GM11168 (cell line): Measurements from ENCODE around the gene FAAP20.

ENCODE experiments used
- in situ Hi-C: fragments of 300-500 bp; cut with MboI; formaldehyde crosslinking; loops from one replicate; pipeline ENCODE4 v1.12.0; 2022; ENCODE audit warnings: low sequenced_read_pairs; ENCODE audit not compliant: unreplicated experiment

Gene FAAP20

DNA sequence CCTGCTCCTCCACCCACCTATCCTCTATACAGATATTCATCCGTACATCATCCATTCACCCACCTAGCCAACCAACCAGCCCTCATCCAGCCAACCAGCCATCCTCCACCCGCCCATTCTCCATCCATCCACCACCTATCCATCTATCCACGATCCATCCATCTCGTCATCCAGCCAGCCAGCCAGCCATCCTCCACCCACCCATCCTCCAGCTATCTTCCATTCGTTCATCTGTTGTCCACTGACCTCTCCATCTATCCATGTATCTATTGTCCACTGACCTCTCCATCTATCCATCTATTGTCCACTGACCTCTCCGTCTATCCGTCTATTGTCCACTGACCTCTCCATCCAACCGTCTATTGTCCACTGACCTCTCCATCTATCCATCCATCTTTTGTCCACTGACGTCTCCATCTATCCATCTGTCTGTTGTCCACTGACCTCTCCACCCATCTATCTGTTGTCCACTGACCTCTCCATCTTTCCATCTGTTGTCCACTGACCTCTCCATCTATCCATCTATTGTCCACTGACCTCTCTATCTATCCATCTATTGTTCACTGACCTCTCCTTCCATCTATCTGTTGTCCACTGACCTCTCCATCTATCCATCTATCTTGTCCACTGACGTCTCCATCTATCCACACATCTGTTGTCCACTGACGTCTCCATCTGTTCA is 47.6 kb downstream of the FAAP20 start:
- in situ Hi-C loops = no loop called here

DNA sequence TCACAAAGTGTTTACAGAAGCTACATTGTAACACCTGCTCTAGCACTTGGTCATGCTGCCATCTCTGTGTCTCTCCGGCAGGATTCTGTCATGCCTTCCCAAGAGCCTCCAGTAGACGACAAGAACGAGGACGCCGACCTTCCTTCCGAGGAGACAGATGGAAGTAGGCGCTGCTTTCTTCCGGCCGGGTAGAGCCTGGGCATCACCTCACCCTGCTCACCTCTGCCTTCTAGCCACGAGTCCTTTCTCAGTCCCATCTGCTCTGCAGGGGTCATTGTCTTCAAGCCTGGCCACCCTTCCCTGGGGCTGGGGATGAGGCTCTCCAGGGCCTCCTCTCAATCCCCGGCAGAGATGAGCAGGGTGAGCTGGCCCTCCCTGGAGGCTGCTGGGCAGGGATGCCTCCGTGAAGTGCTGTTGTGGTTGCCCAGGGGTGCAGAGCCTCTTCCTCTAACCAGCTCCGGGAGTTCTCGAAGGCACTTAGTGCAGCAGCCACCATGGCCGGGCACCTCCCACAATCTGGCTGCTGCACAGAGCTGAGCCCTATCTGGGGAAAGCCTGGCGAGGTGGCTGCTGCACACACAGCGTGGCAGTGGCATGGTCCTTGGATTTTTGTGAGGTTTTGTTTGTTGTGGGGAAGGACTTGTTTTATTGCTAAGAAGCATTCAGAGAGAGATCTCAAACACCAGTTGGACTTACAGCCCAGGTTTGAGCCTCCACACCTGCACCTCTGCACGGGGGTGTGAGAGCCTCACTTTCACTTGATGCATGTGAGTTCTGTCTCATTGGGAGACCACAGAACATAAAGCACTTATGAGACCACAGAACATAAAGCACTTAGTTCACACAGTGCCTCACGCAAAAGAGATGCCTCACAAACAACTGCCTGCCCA is 48.4 kb downstream of the FAAP20 start:
- in situ Hi-C loops = no loop called here

DNA sequence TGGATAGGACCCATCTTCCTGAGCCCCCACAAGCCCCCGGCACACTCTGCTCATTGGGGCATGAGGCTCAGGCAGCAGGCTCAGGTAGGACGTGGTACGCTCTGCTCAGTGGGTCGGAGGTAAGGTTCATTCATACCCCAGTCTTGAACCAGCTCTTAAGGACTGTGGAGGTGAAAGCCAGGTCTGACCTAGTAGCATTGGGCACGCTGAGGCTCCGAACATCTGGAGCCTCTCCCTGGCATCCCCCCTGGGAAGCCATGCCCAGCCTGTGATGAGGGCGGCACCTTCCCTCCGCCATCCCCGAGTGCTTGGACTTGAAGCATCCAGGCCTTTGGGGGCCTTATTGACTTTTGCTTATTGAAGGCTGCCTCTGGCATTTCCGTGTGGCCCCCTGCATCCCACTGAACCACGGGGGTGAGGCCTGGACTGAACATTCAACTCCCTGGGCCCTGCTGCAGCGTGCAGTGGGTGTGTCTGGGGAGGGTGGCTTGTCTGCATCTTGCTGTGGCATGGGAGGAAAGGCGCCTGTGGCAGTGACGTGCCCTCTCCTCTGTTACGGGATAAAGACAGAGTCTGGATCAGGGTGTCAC is 50.0 kb downstream of the FAAP20 start:
- in situ Hi-C loops = no loop called here

DNA sequence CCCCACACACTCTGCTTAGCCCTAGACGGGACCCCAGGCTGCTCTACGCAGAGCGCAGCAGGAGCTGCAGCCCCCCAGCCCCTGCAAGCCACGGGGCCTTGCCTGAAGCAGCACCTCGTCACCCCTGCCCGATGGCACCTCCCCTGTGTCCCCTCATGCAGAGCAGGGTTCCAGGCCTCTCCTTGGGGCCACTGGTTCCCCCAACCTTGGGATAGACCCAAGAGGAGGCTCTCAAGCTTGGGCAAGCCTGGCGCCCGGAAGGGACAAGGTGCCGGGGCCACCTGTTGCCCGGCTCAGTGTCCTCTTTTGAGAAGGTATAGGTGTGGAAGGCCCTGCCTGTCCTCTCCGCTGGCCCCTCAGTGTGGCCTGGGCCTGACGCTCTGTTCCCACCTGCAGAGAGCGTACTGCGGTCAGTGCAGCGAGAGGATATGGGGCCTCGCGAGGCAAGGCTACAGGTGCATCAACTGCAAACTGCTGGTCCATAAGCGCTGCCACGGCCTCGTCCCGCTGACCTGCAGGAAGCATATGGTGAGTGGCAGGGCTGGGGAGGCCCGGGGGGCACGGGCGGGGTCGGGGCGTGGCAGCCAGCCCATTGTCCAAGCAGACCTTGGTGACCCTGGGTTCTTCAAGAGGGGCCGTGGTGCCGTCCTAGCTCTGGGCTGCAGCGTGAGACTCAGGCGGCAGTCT is 50.6 kb downstream of the FAAP20 start:
- in situ Hi-C loops = no loop called here

DNA sequence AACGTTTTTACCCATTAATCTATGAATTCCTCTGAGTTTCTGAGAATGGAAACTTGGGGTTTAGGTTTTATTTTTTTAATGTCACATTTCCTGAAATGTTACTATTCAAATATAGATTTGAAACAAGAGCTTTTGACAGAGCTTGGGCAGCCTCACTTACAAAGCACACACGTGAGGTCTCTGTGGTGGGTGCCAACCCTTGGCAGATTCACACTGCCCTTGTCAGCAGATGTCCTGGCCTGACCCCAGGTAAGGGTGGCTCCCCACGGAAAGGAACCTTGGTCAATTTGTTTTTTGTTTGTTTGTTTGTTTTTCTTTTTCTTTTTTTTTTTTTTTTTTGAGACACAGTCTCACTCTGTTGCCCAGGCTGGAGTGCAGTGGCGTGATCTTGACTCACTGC is 53.5 kb downstream of the FAAP20 start:
- in situ Hi-C loops = no loop called here
